ENCODE measurements around the gene MYL4. TPM values are rescaled to one million over a fixed set of nuclear protein-coding genes. Genes with fewer than 3 reads are reported as not detected.
"Not testable (repeated sequence)": the region's sequence is repeated elsewhere in the genome, so short reads cannot be mapped to it uniquely, and the experiment has no call there.

Gene MYL4
- total and polyA plus RNA-seq, 2 of the 8 experiments (the other 6 are each of a cell fraction or from before 2014, with no cell fraction given), result 0.12 TPM; not detected in 1

- no peak overlapping the region for H2BK15ac ChIP-seq (ENCODE audit: low read length)
- no peak overlapping the region for H2BK20ac ChIP-seq (ENCODE audit: low read length)
- H3K27ac ChIP-seq (ENCODE audit: low read depth, low read length), result no peak overlapping the region
- peak; percentile 37; the same call in 1 of the 2 replicates for TF ChIP-seq TEAD4 (IDR thresholded peaks at IDR 0.05; ENCODE audit: low read depth, low read length)
- no peak for TF ChIP-seq SP1 (IDR thresholded peaks at IDR 0.05; ENCODE audit: low read depth, low read length)
- no peak overlapping the region for H3K4me3 ChIP-seq (ENCODE audit: extremely low read depth in 1 of 4, insufficient read depth in 2 of 4, low read depth in 3 of 4, low read length in 4 of 4)
- H3K56ac ChIP-seq (replicated peaks; ENCODE audit: insufficient read length, low read depth, low read length), result no peak overlapping the region
- no peaks in the 10 kb centered on the region for H3K36me3 ChIP-seq (ENCODE audit: control insufficient read depth in 2 of 4, insufficient read depth in 4 of 4, low read length in 3 of 4)
- H3K79me1 ChIP-seq (ENCODE audit: low read depth, low read length), result no peaks in the 10 kb centered on the region
- CTCF ChIA-PET (ENCODE audit: partially characterized antibody), result interaction anchor here (1.7 kb wide), 1 partner anchor 11 kb away, joined by 3 read pairs; no protein-coding TSS in a partner anchor
- no peak overlapping the region for H2BK5ac ChIP-seq (ENCODE audit: low read depth, low read length)
- H3K23ac ChIP-seq (ENCODE audit: insufficient read length), result no peak overlapping the region
- no peak overlapping the region for H4K8ac ChIP-seq (ENCODE audit: extremely low read depth, insufficient read depth, low read length)
- no peaks in the 10 kb centered on the region for H3K4me1 ChIP-seq (replicated peaks in 1 of 4; ENCODE audit: control insufficient read depth in 3 of 4, insufficient read depth in 4 of 4, low read length in 3 of 4)
- POLR2A ChIA-PET (ENCODE audit: partially characterized antibody), result no interaction called here
- H2AK5ac ChIP-seq (ENCODE audit: low read depth, low read length), result no peak overlapping the region
- H2BK120ac ChIP-seq (replicated peaks; ENCODE audit: low read depth, low read length), result no peak overlapping the region
- H3K9me3 ChIP-seq (ENCODE audit: insufficient read depth in 2 of 2, low read depth in 1 of 2, low read length in 1 of 2), result peaks cover 6% of the 10 kb centered on the region in 2 experiments; a peak in 1 of 4 replicates
- H3K27me3 ChIP-seq (replicated peaks in 1 of 4; ENCODE audit: control insufficient read depth in 3 of 4, extremely low read depth in 1 of 4, insufficient read depth in 3 of 4, low read length in 3 of 4), result no peaks in the 10 kb centered on the region
- H4K20me1 ChIP-seq (replicated peaks in 1 of 2; ENCODE audit: control insufficient read depth in 1 of 2, insufficient read depth in 2 of 2, low read length in 2 of 2), result no peaks in the 10 kb centered on the region
- H2BK12ac ChIP-seq (ENCODE audit: low read depth, low read length), result no peak overlapping the region
- no peak overlapping the region for H4K91ac ChIP-seq (replicated peaks; ENCODE audit: insufficient read length, low read length)
- no peak overlapping the region for H3K9ac ChIP-seq (replicated peaks in 1 of 4; ENCODE audit: extremely low read depth in 1 of 4, low read depth in 3 of 4, low read length in 3 of 4)
- no peaks in the 10 kb centered on the region for H3K79me2 ChIP-seq (ENCODE audit: control insufficient read depth in 1 of 2, insufficient read depth in 2 of 2, low read length in 2 of 2)
- H3K14ac ChIP-seq (ENCODE audit: insufficient read length), result no peak overlapping the region
- no peak overlapping the region for H2AFZ ChIP-seq (ENCODE audit: low read length)
- DNase-seq (ENCODE audit: low read depth in 1 of 2, low spot score in 2 of 2), result no peak
- FAIRE-seq, result no peak
- H3K4me2 ChIP-seq (ENCODE audit: insufficient read depth in 1 of 2, low read depth in 2 of 2, low read length in 2 of 2), result no peak overlapping the region
- no peaks in the 10 kb centered on the region for H3K23me2 ChIP-seq (ENCODE audit: low read depth, low read length)
- H3K18ac ChIP-seq (ENCODE audit: extremely low read depth, low read length), result no peak overlapping the region
- 63% methylated on average over 1 of the region's 1 CpG; no CpG with 5 or more reads in 1 of the 2 experiments for WGBS, 2 experiments (ENCODE audit: extremely low coverage in 1 of 2, insufficient coverage in 1 of 2, insufficient read length in 1 of 2, insufficient replicate concordance in 2 of 2, low coverage in 1 of 2, low lambda C conversion rate in 2 of 2, missing lambda C conversion rate in 1 of 2)
- no peak overlapping the region for H3K4ac ChIP-seq (replicated peaks; ENCODE audit: insufficient read length, low read depth, low read length)
- no peak overlapping the region for H4K5ac ChIP-seq (ENCODE audit: insufficient read length, low read depth, low read length)
These were observed 58.2 kb downstream of the MYL4 start for GRCh38 chr17:47267354-47267828.

DNA sequence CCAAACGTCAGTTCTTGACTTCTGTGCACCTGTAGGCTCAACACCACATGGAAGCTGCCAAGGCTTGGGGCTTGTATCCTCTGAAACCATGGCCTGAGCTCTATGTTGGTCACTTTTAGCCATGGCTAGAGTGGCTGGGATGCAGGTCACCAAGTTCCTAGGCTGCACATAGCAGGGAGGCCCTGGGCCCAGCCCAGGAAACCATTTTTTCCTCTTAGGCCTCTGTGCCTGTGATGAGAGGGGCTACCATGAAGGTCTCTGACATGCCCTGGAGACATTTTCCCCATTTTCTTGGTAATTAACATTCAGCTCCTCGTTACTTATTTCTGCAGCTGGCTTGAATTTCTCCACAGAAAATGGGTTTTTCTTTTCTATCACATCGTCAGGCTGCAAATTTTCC lies 59.8 kb downstream of the MYL4 start:
- CTCF ChIA-PET (ENCODE audit: partially characterized antibody), result interaction anchor here (1.6 to 1.7 kb wide), 2 partner anchors 12 to 28 kb away, joined by 3 read pairs; no protein-coding TSS in a partner anchor
- H2AFZ ChIP-seq (ENCODE audit: low read length); H3K23me2 ChIP-seq (ENCODE audit: low read depth, low read length); H2BK15ac ChIP-seq (ENCODE audit: low read length); H3K27me3 ChIP-seq (replicated peaks in 1 of 4; ENCODE audit: control insufficient read depth in 3 of 4, extremely low read depth in 1 of 4, insufficient read depth in 3 of 4, low read length in 3 of 4); H2BK120ac ChIP-seq (replicated peaks; ENCODE audit: low read depth, low read length); H4K91ac ChIP-seq (replicated peaks; ENCODE audit: insufficient read length, low read length); H3K79me1 ChIP-seq (ENCODE audit: low read depth, low read length); H4K8ac ChIP-seq (ENCODE audit: extremely low read depth, insufficient read depth, low read length); H2AK5ac ChIP-seq (ENCODE audit: low read depth, low read length); H3K36me3 ChIP-seq (ENCODE audit: control insufficient read depth in 2 of 4, insufficient read depth in 4 of 4, low read length in 3 of 4); H3K14ac ChIP-seq (ENCODE audit: insufficient read length); H3K4me3 ChIP-seq (ENCODE audit: extremely low read depth in 1 of 4, insufficient read depth in 2 of 4, low read depth in 3 of 4, low read length in 4 of 4); H3K9me3 ChIP-seq (ENCODE audit: insufficient read depth in 2 of 2, low read depth in 1 of 2, low read length in 1 of 2); DNase-seq (ENCODE audit: low read depth in 1 of 2, low spot score in 2 of 2); H3K79me2 ChIP-seq (ENCODE audit: control insufficient read depth in 1 of 2, insufficient read depth in 2 of 2, low read length in 2 of 2); H4K20me1 ChIP-seq (replicated peaks in 1 of 2; ENCODE audit: control insufficient read depth in 1 of 2, insufficient read depth in 2 of 2, low read length in 2 of 2); H3K27ac ChIP-seq (ENCODE audit: low read depth, low read length); H4K5ac ChIP-seq (ENCODE audit: insufficient read length, low read depth, low read length); FAIRE-seq; H2BK20ac ChIP-seq (ENCODE audit: low read length); H3K18ac ChIP-seq (ENCODE audit: extremely low read depth, low read length); H3K23ac ChIP-seq (ENCODE audit: insufficient read length); H3K4me1 ChIP-seq (replicated peaks in 1 of 4; ENCODE audit: control insufficient read depth in 3 of 4, insufficient read depth in 4 of 4, low read length in 3 of 4); H3K4ac ChIP-seq (replicated peaks; ENCODE audit: insufficient read length, low read depth, low read length); H3K9ac ChIP-seq (replicated peaks in 1 of 4; ENCODE audit: extremely low read depth in 1 of 4, low read depth in 3 of 4, low read length in 3 of 4); H3K56ac ChIP-seq (replicated peaks; ENCODE audit: insufficient read length, low read depth, low read length); POLR2A ChIA-PET (ENCODE audit: partially characterized antibody); H2BK5ac ChIP-seq (ENCODE audit: low read depth, low read length); H3K4me2 ChIP-seq (ENCODE audit: insufficient read depth in 1 of 2, low read depth in 2 of 2, low read length in 2 of 2); H2BK12ac ChIP-seq (ENCODE audit: low read depth, low read length): not testable (repeated sequence)
- WGBS, 2 experiments (ENCODE audit: extremely low coverage in 1 of 2, insufficient coverage in 1 of 2, insufficient read length in 1 of 2, insufficient replicate concordance in 2 of 2, low coverage in 1 of 2, low lambda C conversion rate in 2 of 2, missing lambda C conversion rate in 1 of 2), result 91% methylated on average over 3 of the region's 3 CpGs; no CpG with 5 or more reads in 1 of the 2 experiments
